H1 (cell line): Measurements from ENCODE around the gene KCNK4. TPM values are rescaled to one million over a fixed set of nuclear protein-coding genes. Genes with fewer than 3 reads are reported as not detected.

ENCODE experiments used
- RAD21 ChIP-seq, 2 experiments: IDR thresholded peaks in 1 of 2; conservative IDR thresholded peaks in 1 of 2; 2 replicates each; pipeline ENCODE4 v1.6.1; 2011; ENCODE audit warnings: low read depth in 2 of 2, low read length in 2 of 2, improper control_type of control experiment in 1 of 2, inconsistent platforms in 1 of 2, mild to moderate bottlenecking in 1 of 2, moderate library complexity in 1 of 2
- RNF2 ChIP-seq: fragments of 200-900, 300-1000 bp; sonication (generic); IDR thresholded peaks from 2 replicates; pipeline ENCODE4 v1.7.1; 2016; ENCODE audit warnings: borderline replicate concordance, low read depth, mild to moderate bottlenecking, antibody characterized with exemption, low read length; ENCODE audit not compliant: poor library complexity, severe bottlenecking; ENCODE audit errors: missing control alignments
- polyA plus RNA-seq, 7 experiments: library from polyadenylated mRNA; depleted of rRNA in 3 of 7; stranded (reverse) in 5 of 7; unstranded in 2 of 7; fragments of >200 nt in 5 of 7; fragments of 200-250 nt in 2 of 7; gene quantifications; 1 replicate in 5 of 7; 2 replicates in 1 of 7; 4 replicates in 1 of 7; pipeline versions ENCODE4 v1.2.1 to v1.2.3, GENCODE V29; 2011 to 2013; ENCODE audit warnings: missing spikeins in 2 of 7, mixed read lengths in 2 of 7
- total RNA-seq: library from RNA; stranded (reverse); fragmentation: NEBNext Ultra II Directional; extraction: Animal tissue kit (Norgen Biotek cat#: 25700); gene quantifications from 2 replicates; pipeline ENCODE4 v1.2.1, GENCODE V29; 2021

The KCNK4 gene
- total and polyA plus RNA-seq, 2 of the 8 experiments (the other 6 are each of a cell fraction or from before 2014, with no cell fraction given) = 0.19 TPM; not detected in 1

DNA sequence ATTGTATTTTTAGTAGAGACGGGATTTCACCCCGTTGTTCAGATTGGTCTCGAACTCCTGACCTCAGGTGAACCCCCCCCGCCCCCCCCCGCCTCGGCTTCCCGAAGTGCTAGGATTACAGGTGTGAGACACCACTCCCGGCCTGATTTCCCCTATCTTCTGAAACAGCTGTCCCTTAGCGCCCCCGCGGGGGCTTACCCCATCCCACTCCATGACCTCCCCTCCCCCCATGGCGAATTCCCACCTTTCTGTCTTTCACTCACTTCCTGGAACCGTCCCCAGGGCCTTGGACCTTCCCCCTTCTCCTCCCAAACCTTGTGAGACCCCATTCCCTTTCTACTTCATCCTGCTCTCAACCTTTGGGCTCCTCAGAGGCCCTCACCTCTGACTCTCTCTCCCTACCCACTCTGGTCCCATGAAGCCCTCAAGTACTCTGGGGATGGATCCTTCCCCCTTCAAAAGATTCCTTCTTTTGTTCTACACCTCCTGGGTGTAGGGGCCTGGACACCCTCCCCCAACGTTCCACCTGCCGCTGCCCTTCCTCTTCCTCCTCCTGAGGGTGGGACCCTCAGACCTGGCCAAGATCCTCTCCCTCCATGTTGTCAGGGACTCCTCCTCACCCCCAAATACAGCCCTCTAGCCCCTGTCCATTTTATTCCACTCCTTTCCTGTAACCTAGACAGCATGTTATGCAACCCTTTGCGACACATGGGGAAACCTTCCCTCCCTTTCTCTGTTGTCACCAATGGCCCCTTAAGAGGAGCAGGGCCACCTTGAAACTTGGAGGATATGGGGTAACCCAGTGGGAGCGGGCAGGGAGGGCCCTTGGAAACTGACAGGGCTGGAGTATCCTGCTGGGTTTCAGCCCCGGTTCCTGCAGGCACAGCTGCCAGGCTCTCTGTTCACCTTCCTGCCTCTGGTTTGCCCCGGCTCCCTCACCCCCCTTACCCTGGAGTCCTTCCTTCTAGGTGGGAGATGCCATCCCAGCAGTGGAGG is 28.0 kb downstream of the KCNK4 start (continued):
- TF ChIP-seq RNF2 = no peak
- TF ChIP-seq RAD21 (IDR thresholded peaks at IDR 0.05 in 1 of 2, conservative IDR thresholded peaks at IDR 0.05 in 1 of 2; ENCODE audit: low read depth in 2 of 2, low read length in 2 of 2) = no peak
